GM18861 (cell line): ENCODE data around the gene LUZP2.

Experiments used
- ATAC-seq: cut with Tn5 transposase; IDR thresholded peaks from one replicate; pipeline ENCODE4 v1.9.1; 2021; ENCODE audit not compliant: unreplicated experiment

The LUZP2 gene

DNA sequence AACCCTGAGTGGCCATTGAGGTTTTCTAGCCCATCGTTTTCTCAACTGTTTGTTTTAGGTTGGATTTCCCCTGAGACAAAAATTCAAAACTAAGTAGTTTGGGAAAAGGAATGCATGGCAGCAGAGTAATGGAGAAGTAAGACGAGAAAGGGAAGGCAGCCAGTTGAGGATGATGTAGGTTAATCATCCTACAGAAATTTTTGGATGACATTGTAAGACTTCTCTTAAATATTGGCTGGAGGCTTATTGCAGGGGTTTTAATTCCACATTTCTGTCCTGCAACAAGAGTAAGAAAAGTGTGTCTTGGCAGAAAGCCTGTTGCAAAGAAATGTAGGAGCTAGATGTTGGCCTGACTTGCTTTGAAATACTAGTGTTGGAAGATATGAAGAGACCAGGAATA is 308.8 kb downstream of the LUZP2 start:
- ATAC-seq: no peak

GRCh38 chr11:24808173-24808572 is 311.3 kb downstream of the LUZP2 start:
- ATAC-seq: no peak

DNA sequence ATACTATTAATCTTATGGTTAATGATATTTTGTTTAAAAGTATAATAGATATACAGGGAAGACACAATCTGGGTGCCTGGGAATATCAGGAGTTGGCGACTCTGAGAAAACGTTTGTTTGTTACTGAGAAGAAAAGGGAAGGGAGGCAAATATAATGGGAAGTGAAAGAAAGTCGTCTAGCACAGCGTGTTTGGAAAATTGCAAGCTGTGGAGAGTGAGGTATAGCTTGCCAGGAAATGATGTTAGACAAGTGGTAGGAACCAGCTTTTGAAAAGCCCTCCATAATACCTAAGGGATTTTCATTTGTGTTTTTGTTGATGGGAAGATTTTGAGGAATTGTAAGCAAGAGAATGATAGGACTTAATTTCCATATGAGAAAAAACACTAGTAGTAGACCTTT is 322.2 kb downstream of the LUZP2 start:
- no peak for ATAC-seq

GRCh38 chr11:24819863-24820434 is 323.1 kb downstream of the LUZP2 start:
- no peak for ATAC-seq

DNA sequence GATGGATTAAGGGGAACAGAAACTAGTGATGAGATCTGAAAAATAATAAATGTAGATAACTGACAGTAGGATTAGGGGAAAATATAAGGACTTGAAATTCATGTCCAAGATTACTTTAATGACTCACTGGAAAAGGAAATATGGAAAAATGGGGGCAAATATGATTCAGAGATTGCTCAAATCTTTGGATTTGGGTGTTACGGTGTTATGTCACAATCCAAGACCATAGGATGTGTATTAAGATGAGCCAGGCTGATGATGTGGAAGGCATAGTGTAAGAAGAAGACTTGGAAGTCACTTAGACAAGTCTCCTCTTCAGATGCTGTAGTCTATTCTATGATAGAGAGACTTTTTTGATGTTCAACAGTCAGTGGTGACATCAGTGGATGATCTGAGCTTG is 323.7 kb downstream of the LUZP2 start:
- no peak for ATAC-seq

DNA sequence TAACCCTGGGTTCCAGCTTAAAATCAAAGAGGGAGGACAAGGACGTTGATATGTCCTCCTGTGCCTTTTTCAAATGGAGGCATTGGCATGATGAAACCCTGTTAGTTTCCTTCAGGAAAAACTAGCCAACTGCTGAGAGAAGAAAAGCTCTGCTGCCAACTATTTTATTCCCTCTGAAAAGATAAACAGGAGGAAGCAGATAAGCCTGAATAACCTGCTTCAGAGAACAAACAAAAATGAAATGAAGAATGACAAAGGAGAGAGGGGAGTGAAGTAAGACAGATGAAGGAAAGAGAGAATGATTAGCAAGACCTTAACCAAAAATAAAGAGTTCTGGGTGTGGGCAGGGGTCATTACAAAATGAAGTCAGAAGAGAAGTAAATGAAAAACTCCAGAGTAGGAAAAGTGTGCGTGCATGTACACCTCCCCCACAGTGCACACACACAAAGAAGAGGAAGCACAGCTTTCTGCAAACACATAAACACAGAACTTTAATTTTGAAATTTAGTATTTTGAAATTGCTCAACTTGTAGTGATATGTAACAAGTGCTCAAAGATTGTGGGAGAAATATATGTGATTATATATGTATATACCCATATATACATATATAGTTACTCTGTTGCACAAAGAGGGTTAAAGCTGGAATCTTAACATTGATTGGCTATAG is 332.2 kb downstream of the LUZP2 start:
- no peak for ATAC-seq

DNA sequence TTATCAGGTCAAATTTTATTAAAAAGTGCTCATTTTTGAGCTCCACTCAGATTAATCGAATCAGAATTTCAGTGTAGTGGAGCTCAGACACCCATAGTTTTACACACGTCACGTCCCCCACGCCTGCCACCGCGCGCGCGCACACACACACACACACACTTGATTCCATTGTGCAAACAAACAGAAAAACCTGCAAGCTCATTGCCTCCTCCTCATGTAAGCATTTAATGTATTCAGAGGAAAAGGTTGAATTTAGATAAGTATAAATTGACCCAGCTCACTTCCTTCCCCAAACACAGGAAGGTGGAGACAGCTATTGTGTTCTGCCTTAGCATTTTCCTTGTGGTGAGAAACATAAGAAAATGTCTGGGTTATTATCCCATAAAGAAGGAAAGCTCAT is 336.7 kb downstream of the LUZP2 start:
- no peak for ATAC-seq

GRCh38 chr11:24837112-24837511 is 340.3 kb downstream of the LUZP2 start:
- no peak for ATAC-seq

- ATAC-seq: no peak
Measured at GRCh38 chr11:24842308-24842707, 345.5 kb downstream of the LUZP2 start.

GRCh38 chr11:24844406-24844805 is 347.6 kb downstream of the LUZP2 start:
- no peak for ATAC-seq

GRCh38 chr11:24848857-24849256 is 352.0 kb downstream of the LUZP2 start:
- ATAC-seq: no peak

GRCh38 chr11:24855951-24856350 is 359.1 kb downstream of the LUZP2 start:
- no peak for ATAC-seq

- ATAC-seq: no peak
Measured at GRCh38 chr11:24859801-24860300, 363.0 kb downstream of the LUZP2 start.

- no peak for ATAC-seq
Measured at GRCh38 chr11:24861440-24861839, 364.6 kb downstream of the LUZP2 start.

GRCh38 chr11:24866743-24867142 is 369.9 kb downstream of the LUZP2 start:
- ATAC-seq: no peak

DNA sequence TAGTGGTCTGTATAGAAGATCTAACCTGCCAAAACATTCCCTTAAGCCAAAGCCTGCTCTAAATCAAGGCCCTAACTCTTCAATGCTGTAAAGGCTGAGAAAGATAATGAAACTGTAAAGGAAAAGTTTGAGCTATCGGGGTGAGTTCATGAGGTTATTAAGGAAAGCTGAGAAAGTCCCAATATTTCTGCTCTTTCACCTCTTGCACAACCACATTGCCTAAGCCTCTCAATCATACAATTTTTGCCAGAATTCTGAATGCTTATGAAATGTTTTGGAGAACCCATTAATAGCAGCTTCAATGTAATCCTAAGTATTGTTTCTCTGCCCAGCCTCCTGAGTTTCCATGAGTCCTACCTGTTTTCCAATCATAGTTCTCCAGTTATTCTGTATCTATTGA is 373.2 kb downstream of the LUZP2 start:
- no peak for ATAC-seq

DNA sequence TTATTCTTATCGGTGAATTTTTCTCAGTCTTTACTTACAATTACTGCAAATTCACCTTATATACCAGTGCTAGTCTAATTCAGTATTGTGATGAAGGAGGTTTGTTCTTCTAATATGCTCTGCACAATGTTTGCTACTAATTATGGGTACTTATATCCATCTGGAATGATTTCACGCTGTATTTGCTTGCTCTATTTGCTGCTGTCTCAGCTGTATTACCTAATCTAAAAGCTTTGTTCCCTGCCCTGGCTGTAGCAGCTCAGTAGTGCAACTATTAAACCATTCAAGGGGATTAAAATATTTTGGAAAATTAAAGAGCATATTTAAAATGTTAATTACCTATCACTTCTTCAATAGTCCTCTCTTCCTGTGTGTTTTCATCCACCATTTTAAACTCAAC is 375.3 kb downstream of the LUZP2 start:
- no peak for ATAC-seq

DNA sequence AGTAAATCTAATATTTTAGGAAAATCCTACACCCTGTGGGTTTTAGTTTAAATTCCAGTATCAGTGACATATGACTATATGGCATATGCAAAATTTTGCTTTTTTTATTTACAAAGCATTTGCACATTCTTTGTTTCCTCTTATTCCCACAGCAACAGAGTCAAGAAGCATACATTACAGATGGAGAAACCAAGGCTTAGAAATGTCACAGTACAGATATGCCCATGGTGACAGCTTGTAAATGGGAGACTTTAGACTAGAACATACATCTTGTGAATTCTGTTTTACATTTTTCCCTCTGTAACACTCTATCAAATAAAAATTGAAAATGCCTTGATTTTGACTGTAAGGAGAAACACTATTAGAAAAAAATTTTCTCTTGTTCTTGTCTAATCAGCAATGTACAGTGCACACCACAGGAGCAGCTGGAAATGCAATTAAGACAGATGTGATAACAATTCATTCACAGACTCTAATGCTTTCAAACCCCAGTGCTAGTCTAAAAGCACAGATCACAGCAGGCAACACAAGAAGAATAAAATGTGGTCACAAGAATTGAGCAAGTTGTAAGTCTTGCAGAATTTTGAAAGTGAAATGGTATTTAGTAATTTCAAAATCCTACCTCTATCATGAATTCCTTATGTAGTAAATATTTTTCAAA is 375.9 kb downstream of the LUZP2 start:
- ATAC-seq: no peak

DNA sequence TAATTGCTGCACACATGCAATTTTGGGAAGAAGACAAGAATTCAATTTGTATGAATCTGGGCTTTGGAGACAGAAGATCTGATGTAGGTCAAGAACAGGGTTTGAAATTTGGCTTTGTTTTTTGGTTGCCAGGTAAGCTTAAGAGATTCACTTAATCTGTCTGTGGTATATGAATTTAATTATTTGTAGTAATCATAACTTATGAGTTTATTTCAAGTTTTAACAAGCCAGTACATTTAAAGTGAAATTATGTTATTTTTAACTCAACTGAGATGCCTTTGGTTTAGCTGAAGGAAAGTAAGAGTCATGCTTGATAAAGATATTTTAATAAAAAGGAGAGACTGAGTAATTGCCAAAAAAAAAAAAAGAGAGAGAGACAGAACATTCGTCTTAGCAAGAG is 384.1 kb downstream of the LUZP2 start:
- ATAC-seq: no peak

DNA sequence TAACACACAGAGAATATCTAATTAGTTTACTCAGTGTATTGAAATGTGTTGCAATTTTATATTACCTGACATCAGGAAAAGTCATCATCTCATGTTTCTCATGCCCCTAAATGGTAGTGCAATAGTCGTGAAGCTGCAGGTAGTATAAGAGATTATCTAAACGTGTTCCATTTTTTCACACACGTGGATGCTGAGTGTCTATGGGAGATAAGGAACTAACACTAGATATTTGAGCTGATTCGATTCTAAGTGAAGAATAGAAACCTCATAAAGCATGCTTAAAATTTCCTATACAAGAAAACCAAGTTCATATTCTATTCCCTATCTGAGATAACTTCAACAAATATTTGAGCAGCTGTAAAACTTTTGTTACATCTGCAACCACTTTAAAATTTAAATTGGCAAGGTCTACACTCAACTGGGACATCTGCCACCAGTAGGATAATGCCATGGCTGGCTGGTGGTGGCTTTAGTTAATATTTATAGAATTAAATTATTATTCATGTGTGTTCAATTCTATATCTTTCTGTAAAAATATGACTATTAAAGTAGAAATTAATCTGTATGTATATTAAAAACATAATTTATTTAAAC is 388.8 kb downstream of the LUZP2 start:
- ATAC-seq: no peak

- no peak for ATAC-seq
Measured at GRCh38 chr11:24886880-24887619, 390.2 kb downstream of the LUZP2 start.
